Umbilical cord (tissue), 2 donors: ENCODE data around the gene DACH2. TPM values are rescaled to one million over a fixed set of nuclear protein-coding genes. Genes with fewer than 3 reads are reported as not detected.

Experiments
- DNase-seq: peaks from one replicate; pipeline ENCODE4 v3.0.0-alpha.2; 2015; ENCODE audit warnings: low spot score
- total RNA-seq: library from RNA; depleted of rRNA; stranded (reverse); fragments of >200 nt; gene quantifications from one replicate; pipeline ENCODE4 v1.2.3, GENCODE V29; 2014; ENCODE audit warnings: low replicate concordance; ENCODE audit not compliant: insufficient read depth

The DACH2 gene
- total RNA-seq, 1 donor from 2014 or later: 4.8 TPM

DNA sequence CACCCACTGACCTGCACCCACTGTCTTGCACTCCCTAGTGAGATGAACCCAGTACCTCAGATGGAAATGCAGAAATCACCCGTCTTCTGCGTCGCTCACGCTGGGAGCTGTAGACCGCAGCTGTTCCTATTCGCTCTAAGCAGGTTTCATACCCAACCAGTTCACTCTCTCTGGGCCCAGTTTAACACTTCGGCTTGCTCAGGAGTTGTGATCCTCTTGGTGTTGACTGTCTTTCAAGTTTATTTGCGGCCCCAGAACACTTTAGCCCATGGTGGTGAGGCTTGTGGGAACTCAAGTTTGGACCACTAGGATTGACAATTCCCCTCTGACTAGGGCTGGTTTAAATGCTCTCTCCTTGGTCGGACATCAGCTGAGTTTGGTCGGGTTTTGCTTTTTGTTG lies 147.0 kb downstream of the DACH2 start:
- no peak for DNase-seq

DNA sequence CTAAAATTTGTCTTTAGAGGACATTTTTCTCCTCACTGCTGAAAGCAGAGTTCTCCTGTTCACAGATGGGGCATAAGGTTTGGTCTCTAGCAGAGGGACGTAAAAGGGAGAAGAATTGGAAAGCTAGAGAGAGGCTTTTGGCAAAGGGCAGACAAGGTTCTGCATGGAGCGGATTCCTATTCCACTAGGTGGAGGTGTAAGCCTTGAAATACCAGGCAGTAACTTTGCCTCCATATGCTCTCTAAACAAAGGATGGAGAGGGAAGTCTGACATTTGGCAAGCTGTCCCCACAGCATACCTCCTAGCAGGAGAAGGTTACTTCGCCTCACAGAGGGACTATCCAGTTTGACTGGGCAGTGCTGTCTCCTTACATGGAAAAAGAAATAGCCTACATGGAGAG lies 174.7 kb downstream of the DACH2 start:
- no peak for DNase-seq

GRCh38 chrX:86329174-86329573 lies 180.9 kb downstream of the DACH2 start:
- no peak for DNase-seq

GRCh38 chrX:86348669-86349068 lies 200.4 kb downstream of the DACH2 start:
- no peak for DNase-seq

DNA sequence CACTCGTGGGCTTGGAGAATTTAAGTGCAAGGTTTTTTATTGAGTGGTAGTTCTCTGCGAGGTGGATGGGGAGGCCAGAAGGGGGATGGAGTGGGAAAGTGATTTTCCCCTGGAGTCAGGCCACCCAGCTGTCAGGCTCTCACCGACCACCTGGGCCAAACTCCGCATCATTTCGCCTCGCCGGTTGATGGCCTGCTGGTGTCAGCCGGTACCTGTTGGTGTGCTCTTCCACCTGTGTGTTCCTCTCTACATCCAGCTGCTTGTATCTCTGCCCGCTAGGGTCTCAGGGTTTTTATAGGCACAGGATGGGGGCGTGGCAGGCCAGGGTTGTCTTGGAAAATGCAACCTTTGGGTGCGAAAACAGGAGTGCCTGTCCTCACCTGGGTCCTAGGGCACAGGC lies 200.9 kb downstream of the DACH2 start:
- DNase-seq: no peak

DNA sequence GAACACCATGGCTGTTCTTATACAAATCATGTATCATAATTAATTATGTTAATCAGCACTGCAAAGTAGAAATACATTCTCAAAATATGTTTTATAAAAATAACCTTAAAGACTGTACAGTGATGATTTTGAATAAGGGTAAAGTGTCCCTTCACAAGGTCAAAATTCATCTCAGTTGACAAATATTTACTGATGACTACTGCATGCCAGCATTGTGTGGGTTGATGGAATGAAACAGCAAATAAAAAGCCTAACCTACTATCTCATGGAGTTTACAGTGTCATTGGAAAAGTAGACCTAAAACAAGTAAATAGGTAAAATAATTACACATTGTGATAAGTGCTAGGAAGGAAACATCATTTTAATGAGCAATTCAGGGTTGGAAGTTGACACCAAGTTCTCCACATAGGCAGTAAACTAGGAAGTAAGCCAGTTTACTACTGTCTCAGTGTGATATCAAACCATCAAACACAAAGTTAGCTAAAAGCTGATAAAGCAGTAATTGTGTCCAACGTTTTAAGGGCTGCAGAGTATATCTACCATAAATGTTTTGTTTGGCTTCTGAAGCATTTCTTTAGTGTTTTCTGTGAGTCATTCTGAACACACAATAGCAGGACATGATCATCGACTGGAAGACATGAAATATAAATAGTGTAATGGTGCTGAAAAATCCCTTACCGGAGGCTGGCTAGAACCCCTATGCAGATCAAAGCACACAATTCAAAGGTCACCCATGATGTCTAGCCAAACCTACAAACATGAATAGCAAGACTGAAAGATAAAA lies 221.8 kb downstream of the DACH2 start:
- no peak for DNase-seq

DNA sequence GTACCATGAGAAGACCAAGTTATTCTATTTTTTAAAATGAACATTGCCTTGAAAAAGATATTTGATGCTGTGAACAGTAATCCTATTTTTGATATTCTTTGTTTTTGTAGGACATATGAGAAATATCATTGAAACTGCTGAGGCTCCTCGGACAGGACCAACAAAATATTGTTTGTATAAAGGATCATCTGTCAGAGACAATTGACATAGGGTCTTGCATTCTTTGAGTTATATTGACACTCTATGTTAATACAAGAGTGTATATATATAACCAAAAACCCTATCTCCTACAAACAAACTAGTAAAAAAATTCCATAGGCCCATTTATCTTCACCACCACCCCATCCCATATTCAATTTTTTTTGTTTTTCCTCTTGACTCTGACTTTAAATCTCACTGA lies 222.7 kb downstream of the DACH2 start:
- no peak for DNase-seq

- DNase-seq: no peak
Measured at GRCh38 chrX:86379209-86379608, 231.0 kb downstream of the DACH2 start.

GRCh38 chrX:86383681-86384540 lies 235.7 kb downstream of the DACH2 start:
- DNase-seq: no peak

- no peak for DNase-seq
Measured at GRCh38 chrX:86407371-86407770, 259.1 kb downstream of the DACH2 start.

DNA sequence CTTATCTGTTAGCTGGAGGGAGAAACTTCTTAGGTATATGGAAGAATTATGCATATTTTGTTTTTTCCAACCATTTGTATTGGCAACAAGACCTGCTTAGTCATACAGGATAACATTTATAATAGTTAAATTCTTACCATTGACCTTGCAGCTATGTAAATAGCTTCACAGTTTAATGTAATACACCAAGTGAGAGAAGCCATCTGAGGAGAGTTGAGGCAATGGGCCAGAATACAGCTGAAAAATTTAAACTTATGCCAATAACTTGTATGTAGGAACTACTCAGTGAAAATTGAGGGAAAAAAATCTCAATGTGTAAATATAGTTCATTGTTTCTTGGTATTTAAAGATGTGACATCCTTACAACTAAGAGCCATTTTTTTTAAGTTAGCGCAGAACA lies 273.5 kb downstream of the DACH2 start:
- DNase-seq: no peak

GRCh38 chrX:86436116-86436515 lies 287.9 kb downstream of the DACH2 start:
- no peak for DNase-seq

- DNase-seq: no peak
Measured at GRCh38 chrX:86455495-86455894, 307.2 kb downstream of the DACH2 start.

GRCh38 chrX:86460760-86461159 lies 312.5 kb downstream of the DACH2 start:
- no peak for DNase-seq

DNA sequence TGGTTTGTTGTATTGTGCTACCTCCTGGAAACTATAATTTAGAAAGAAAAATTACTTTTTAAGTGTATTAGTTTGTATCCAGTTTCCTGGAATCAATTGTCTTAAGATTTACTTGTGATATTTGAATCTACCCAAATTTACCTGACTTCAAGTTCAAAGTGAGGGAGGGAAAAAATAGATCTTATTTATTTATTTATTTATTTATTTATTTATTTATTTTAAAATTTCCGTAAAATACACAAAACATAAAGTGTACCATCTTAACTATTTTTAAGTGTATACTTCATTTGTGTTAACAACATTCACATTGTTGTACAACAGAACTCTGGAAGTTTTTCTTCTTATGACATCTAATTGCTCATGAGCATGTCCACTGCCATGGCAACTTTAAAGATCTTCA lies 356.0 kb downstream of the DACH2 start:
- DNase-seq: no peak

DNA sequence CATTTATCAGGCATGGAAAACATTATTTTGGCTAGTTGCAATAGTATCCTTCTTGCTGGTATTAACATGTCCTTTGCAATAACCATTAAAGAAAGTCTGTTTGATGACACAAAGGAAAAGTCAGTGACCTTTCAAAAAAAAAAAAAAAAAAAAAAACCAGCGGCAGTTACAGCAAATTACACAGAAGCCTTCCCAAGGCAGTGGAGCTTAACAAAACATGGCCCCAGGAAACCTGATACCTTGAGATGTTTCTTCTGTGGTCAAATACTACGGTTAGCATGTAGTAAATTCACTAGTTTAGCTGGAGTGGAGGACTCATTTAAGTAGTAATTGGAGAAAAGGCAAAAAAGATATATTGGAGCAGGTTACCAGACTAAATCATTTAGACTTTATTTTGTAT lies 359.1 kb downstream of the DACH2 start:
- DNase-seq: no peak

GRCh38 chrX:86579777-86580176 lies 431.5 kb downstream of the DACH2 start:
- DNase-seq: no peak

DNA sequence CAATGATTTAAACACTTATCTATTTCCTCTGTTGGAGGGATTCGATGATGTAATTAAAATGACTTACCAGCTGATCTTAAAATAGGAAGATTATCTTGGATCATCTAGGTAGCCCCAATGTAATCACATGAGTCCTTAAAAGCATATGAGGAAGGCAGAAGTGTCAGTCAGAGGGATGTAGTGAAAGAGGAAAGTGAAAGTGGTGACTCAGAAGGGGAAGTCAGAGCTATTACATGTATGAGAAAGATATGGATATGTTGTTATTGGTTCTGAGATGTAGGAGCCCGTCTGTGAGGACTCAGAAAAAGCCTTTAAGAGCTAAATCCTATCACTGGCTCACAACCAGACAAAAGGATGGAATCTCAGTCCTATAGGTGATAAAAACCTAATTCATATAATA lies 456.4 kb downstream of the DACH2 start:
- DNase-seq: no peak

DNA sequence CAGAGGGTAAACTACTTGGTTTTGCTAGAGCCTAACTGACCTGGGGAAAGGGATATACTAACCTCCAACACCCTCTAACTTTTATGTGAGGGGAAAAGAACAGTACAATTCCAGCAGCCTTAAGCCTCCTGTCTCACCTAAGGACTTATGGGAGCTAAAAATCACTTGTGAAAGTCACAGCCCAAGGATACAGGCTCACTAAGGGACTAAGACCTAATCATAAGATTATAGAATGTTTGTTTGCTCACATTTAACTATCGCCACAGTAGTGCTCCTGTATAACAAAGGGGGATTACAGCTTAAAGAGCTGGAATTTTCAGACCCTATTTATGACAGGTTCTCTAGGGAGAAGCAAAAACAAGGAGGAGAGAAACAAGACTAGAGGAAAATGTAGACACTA lies 548.7 kb downstream of the DACH2 start:
- DNase-seq: no peak

GRCh38 chrX:86711531-86712180 lies 563.4 kb downstream of the DACH2 start:
- no peak for DNase-seq

DNA sequence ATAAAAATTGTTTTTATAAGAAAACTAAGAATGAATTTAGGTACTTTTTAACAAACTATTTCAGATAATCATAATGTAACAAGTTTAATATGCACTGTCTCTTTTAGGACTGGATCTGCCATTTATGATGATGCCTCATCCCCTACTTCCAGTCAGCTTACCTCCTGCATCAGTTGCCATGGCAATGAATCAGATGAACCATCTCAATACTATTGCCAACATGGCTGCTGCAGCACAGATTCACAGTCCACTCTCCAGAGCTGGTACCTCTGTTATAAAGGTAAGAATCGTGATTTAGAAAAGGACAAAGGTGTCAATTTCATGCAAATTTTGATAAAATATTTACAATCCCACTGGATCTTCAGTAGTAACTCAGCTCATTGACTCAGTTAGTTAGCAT lies 566.2 kb downstream of the DACH2 start:
- DNase-seq: no peak

DNA sequence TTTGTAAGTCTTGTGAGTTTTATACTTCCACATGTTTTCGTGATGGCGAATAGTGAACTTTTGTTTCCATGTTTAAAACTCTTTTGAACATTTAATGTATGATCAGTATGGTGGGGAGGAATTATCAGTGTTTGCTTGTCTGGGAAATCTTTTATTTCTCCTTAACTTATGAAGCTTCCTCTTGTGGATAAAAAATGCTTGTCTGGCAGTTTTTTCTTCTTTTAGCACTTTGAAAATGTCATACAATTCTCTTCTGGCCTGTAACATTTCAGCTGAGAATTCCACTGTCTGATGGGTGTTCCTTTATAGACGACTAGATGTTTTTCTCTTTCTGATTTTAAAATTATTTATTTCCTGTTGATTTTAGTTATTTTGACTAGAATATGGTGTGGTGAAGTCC lies 576.0 kb downstream of the DACH2 start:
- no peak for DNase-seq

DNA sequence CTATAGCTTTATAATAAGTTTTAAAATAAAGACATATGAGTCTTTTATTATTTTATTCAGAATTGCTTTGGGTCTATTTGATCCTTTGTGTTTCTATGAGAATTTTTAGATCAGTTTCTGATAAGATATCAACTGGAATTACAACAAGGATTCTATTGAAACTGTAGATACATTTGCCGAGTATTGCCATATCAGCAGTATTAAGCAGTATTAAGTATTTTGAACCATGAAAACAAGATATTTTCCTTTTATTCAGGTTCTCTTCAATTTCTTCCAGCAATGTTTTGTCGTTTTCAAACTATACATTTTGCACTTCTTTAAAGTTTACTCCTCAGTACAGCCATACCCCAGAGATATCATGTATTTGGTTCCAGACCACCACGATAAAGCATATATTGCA lies 598.8 kb downstream of the DACH2 start:
- no peak for DNase-seq
